ENCODE results near the gene NSFL1C.

DNA sequence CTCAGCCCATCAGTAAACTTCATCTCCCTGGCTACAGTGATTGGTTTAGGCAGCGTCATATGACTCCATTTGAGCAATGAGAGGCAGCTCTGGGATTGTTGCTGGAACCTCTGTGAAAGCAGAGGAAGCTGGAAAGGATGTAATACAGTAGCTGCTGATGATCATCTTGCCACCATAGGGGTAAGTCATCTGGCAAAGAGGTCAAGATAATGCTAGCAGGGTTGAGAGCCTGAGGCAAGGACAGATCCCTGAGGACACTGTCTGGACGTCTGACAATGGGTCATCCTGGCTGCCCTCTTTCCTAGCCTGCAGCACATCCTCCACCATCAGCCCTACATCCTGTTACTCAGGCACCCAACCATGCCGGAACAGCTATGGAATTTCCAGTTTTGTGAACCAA, 48.3 kb downstream of the NSFL1C start:
- no peak for TF ChIP-seq GATA2 (IDR thresholded peaks at IDR 0.05; ENCODE audit: low read depth, low read length)
- TF ChIP-seq GATA3 (IDR thresholded peaks at IDR 0.05; ENCODE audit: low read depth, low read length), result no peak
